Uterus (tissue), 2 donors: ENCODE measurements around the gene C10orf95.

Experiments used
- CTCF ChIP-seq, 4 experiments: fragments of 200-600 bp in 2 of 4; fragments of 450-650 bp in 2 of 4; sonication (generic) in 2 of 4; IDR thresholded peaks; one replicate each; pipeline ENCODE4 v1.5.1; 2016 to 2019; ENCODE audit warnings: antibody characterized with exemption in 4 of 4, mild to moderate bottlenecking in 2 of 4, moderate library complexity in 1 of 4
- POLR2A ChIP-seq, 2 donors: fragments of 450-650 bp; IDR thresholded peaks; one replicate each; pipeline ENCODE4 v1.6.1; 2016; ENCODE audit warnings: antibody characterized with exemption in 2 of 2, mild to moderate bottlenecking in 1 of 2, moderate library complexity in 1 of 2

DNA sequence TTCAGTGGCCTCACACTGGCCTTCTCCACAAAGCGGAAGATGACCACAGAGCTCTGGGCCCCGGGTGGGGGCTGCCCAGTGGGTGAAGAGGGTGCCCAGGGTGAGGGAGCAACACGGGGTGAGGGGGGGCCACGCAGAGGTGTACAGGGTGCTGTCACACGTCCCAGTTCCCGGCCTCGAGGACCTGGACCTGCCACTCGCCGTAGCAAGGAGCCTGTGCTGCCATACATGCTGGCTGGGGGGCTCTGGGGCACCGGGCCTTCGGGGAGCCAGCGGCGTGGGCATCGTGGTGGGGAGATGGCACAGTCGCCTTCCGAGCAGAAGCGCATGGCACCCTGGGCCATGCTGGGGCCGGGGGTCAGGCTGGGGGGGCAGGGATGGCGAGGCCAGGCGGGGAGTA lies 34.6 kb downstream of the C10orf95 start:
- TF ChIP-seq CTCF (IDR thresholded peaks at IDR 0.05), result no peak
- TF ChIP-seq POLR2A (IDR thresholded peaks at IDR 0.05), result no peak
